B cell (primary cell): ENCODE data around the gene SPECC1L.

ENCODE experiments used
- CTCF ChIP-seq: fragments of 200-600 bp; IDR thresholded peaks from one replicate; pipeline ENCODE4 v1.8.0; 2022; ENCODE audit warnings: antibody characterized with exemption, mild to moderate bottlenecking
- EZH2 ChIP-seq: IDR thresholded peaks from 2 replicates; pipeline ENCODE4 v1.6.1; 2012; ENCODE audit warnings: borderline replicate concordance, low read depth, mild to moderate bottlenecking, moderate library complexity, low read length; ENCODE audit not compliant: insufficient read depth, poor library complexity, severe bottlenecking

- TF ChIP-seq CTCF (no peak), EZH2 (no peak)
These were observed 96.1 kb downstream of the SPECC1L start for GRCh38 chr22:24366701-24367100.
